Measurements from ENCODE around the gene RMDN2. TPM values are rescaled to one million over a fixed set of nuclear protein-coding genes. Genes with fewer than 3 reads are reported as not detected.

RMDN2 gene
- total RNA-seq, 2 donors from 2014 or later: 3.9 to 4.9 TPM

GRCh38 chr2:37893327-37893726 lies 31.8 kb upstream of the RMDN2 start:
- Histone ChIP-seq H3K27me3 (ENCODE audit: control insufficient read depth, insufficient read depth, low read length, poor library complexity, severe bottlenecking) (no peaks in the 10 kb centered on the region), H3K4me1 (ENCODE audit: control insufficient read depth, insufficient read depth, low read length) (no peaks in the 10 kb centered on the region), H3K9ac (ENCODE audit: extremely low read depth, low read length, poor library complexity, severe bottlenecking) (no peak overlapping the region), H3K4me3 (ENCODE audit: low read length) (no peak overlapping the region), H3K36me3 (ENCODE audit: control insufficient read depth, insufficient read depth, low read length) (no peaks in the 10 kb centered on the region), H3K27ac (ENCODE audit: low read depth, low read length) (no peak overlapping the region), H3K9me3 (ENCODE audit: control insufficient read depth, low read length) (no peaks in the 10 kb centered on the region)
- no peak for DNase-seq
- H3K4me3 Mint-ChIP-seq: no peak overlapping the region
- H3K27ac Mint-ChIP-seq: no peak overlapping the region
- no peak for TF ChIP-seq CTCF (conservative IDR thresholded peaks at IDR 0.05)
- H3K36me3 Mint-ChIP-seq (ENCODE audit: low read depth): no peaks in the 10 kb centered on the region
- H3K4me1 Mint-ChIP-seq: peaks cover 10% of the 10 kb centered on the region
- H3K9me3 Mint-ChIP-seq: no peaks in the 10 kb centered on the region
- 86% methylated on average over 1 of the region's 1 CpG; no CpG with 5 or more reads in 1 of the 2 experiments for WGBS, 2 experiments (ENCODE audit: insufficient coverage in 1 of 2, insufficient read length in 1 of 2)
- peaks cover 4% of the 10 kb centered on the region for H3K27me3 Mint-ChIP-seq (ENCODE audit: insufficient read depth)

GRCh38 chr2:37894047-37894446 lies 31.0 kb upstream of the RMDN2 start:
- no peak for DNase-seq
- TF ChIP-seq CTCF (conservative IDR thresholded peaks at IDR 0.05): no peak
- Histone ChIP-seq H3K27ac (ENCODE audit: low read depth, low read length) (no peak overlapping the region), H3K9ac (ENCODE audit: extremely low read depth, low read length, poor library complexity, severe bottlenecking) (no peak overlapping the region), H3K9me3 (ENCODE audit: control insufficient read depth, low read length) (no peaks in the 10 kb centered on the region), H3K36me3 (ENCODE audit: control insufficient read depth, insufficient read depth, low read length) (no peaks in the 10 kb centered on the region), H3K27me3 (ENCODE audit: control insufficient read depth, insufficient read depth, low read length, poor library complexity, severe bottlenecking) (no peaks in the 10 kb centered on the region), H3K4me3 (ENCODE audit: low read length) (no peak overlapping the region), H3K4me1 (ENCODE audit: control insufficient read depth, insufficient read depth, low read length) (no peaks in the 10 kb centered on the region)
- H3K27me3 Mint-ChIP-seq (ENCODE audit: insufficient read depth): peaks cover 3% of the 10 kb centered on the region
- H3K36me3 Mint-ChIP-seq (ENCODE audit: low read depth): no peaks in the 10 kb centered on the region
- no peaks in the 10 kb centered on the region for H3K9me3 Mint-ChIP-seq
- no peak overlapping the region for H3K4me3 Mint-ChIP-seq
- H3K4me1 Mint-ChIP-seq: peaks cover 10% of the 10 kb centered on the region
- no peak overlapping the region for H3K27ac Mint-ChIP-seq
- 96 to 98% methylated on average over 7 of the region's 7 CpGs for WGBS, 2 experiments (ENCODE audit: insufficient coverage in 1 of 2, insufficient read length in 1 of 2)

GRCh38 chr2:37894601-37895000 lies 30.5 kb upstream of the RMDN2 start:
- H3K27me3 ChIP-seq (ENCODE audit: control insufficient read depth, insufficient read depth, low read length, poor library complexity, severe bottlenecking): no peaks in the 10 kb centered on the region
- H3K9me3 Mint-ChIP-seq: no peaks in the 10 kb centered on the region
- 86 to 93% methylated on average over 1 to 3 of the region's 4 CpGs for WGBS, 2 experiments (ENCODE audit: insufficient coverage in 1 of 2, insufficient read length in 1 of 2)
- DNase-seq: no peak
- H3K9ac ChIP-seq (ENCODE audit: extremely low read depth, low read length, poor library complexity, severe bottlenecking): no peak overlapping the region
- H3K4me3 Mint-ChIP-seq: no peak overlapping the region
- peaks cover 3% of the 10 kb centered on the region for H3K27me3 Mint-ChIP-seq (ENCODE audit: insufficient read depth)
- peaks cover 10% of the 10 kb centered on the region for H3K4me1 Mint-ChIP-seq
- no peak overlapping the region for H3K4me3 ChIP-seq (ENCODE audit: low read length)
- no peak overlapping the region for H3K27ac ChIP-seq (ENCODE audit: low read depth, low read length)
- no peaks in the 10 kb centered on the region for H3K9me3 ChIP-seq (ENCODE audit: control insufficient read depth, low read length)
- H3K4me1 ChIP-seq (ENCODE audit: control insufficient read depth, insufficient read depth, low read length): no peaks in the 10 kb centered on the region
- H3K36me3 Mint-ChIP-seq (ENCODE audit: low read depth): no peaks in the 10 kb centered on the region
- H3K27ac Mint-ChIP-seq: no peak overlapping the region
- no peaks in the 10 kb centered on the region for H3K36me3 ChIP-seq (ENCODE audit: control insufficient read depth, insufficient read depth, low read length)
- no peak for TF ChIP-seq CTCF (conservative IDR thresholded peaks at IDR 0.05)
